ENCODE results near the gene ZNF814. TPM values are rescaled to one million over a fixed set of nuclear protein-coding genes. Genes with fewer than 3 reads are reported as not detected.
"Not testable (repeated sequence)": the region's sequence is repeated elsewhere in the genome, so short reads cannot be mapped to it uniquely, and the experiment has no call there.

The ZNF814 gene
- total RNA-seq, 1 experiment from 2014 or later, result 11.1 TPM

DNA sequence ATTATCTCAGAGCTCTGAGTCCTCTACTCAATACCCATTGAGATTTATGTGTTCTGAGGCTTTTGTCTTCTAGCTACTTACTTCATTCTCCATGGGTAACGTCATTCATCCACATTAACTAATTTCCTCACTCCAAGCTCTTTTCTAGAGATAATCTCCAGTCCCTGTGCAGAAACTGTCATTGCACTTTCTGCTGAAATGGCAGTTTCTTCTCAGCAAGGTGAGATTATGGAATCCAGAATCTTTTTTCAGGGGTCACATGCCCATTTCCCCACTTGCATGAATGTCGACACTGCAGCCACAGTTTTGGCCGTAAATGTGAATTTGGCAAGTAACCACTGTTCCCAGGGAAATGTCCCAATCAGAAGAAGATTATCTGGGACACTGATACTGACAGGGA is 26.5 kb downstream of the ZNF814 start:
- not testable (repeated sequence) for DNase-seq (ENCODE audit: low spot score)

DNA sequence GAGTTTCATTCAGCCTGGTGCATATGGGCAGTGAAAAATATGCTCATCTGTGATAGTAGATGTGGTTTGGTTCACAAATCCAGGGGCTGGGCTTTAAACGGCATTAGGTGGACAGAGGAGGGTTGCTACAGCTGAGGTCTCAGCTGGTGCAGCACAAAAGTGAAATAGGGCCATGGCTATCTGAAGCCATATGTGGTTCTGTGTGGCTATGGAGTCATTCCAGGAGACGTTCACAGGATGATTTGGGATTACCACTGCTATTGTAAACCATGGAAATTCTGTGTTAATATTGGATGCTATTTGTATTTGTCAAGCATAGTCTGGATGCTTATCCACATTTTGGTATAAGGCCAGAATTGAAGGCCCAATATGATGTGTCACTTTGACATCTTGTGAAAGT is 34.7 kb downstream of the ZNF814 start:
- DNase-seq (ENCODE audit: low spot score), result not testable (repeated sequence)

- not testable (repeated sequence) for DNase-seq (ENCODE audit: low spot score)
Observed at GRCh38 chr19:57851812-57852603, 36.8 kb downstream of the ZNF814 start.

- peak; percentile 97 for DNase-seq (ENCODE audit: low spot score)
Observed at GRCh38 chr19:57850553-57851017, 38.3 kb downstream of the ZNF814 start.

GRCh38 chr19:57849666-57850473 is 39.0 kb downstream of the ZNF814 start, which contains the start of gene ZNF587:
Gene ZNF587, plus strand, starts transcription at chr19:57849859. Its CDS starts 180 bp downstream, at chr19:57850039.
- peak; percentile 95 for DNase-seq (ENCODE audit: low spot score)

DNA sequence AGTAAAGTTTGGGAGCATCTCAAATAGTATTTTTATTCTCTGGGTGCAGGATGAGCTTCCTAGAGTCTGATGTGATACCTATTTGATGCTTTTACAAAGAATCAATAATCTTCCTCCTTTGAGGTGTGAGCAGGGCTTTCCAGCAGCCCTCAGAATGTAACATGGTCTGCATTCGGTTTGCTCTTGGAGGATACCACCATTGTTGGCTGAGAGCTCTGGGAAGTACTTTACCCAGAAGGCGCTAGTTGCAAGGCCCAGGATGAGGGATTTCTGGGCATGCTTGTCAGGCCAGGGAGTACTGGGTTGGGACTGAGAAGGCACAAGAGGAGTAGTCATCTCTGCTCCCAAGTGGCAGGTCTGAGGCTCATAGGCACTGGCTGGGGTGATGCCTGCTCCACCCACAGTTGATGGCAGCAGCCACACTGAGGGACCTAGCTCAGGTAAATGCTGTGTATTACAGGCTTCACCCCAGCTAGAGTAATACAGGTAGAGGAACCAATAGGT is 39.6 kb downstream of the ZNF814 start:
- DNase-seq (ENCODE audit: low spot score), result not testable (repeated sequence)

DNA sequence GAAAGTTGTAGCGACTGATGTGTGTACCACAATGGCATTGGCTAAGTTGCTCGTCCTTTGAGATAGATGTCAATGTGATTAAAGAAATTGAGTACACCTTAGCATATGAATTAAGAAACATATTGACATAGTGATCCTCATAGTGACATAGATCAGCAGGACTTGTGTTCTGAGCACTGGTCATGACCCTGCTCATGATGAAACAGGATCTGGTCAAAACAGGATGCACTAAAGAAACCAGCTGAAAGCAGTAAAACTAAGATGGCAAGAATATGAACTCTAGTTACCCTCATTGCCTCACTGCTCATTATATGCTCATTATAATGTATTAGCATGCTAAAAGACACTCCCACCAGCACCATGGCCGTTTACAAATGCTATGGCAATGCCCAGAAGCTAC is 41.7 kb downstream of the ZNF814 start:
- DNase-seq (ENCODE audit: low spot score), result not testable (repeated sequence)

GRCh38 chr19:57841122-57841763 is 47.6 kb downstream of the ZNF814 start:
- no peak for DNase-seq (ENCODE audit: low spot score)

DNA sequence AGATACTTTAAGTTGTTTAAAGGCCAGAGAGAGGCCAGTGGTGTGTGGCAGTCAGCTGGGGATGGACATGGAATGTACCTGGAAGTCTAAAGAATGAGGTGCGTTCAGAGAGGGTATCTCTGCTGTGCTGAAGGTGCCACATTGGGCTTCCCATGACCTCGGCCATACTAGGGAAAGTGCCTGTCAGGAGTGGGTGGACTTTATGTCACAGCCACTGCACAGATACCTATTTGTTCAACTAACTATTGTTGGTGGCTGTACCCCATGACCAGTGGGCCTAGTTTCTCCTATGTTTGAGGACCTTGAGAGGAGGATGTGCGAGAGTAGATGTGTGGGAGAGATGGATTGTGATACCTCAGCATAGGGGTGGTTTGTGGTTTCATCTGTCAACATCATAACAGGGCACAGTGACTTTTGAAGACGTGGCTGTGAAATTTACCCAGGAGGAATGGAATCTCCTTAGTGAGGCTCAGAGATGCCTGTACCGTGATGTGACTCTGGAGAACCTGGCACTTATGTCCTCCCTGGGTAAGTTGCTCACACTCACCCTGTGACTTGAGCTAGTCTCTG is 50.1 kb downstream of the ZNF814 start:
- DNase-seq (ENCODE audit: low spot score), result not testable (repeated sequence)

DNA sequence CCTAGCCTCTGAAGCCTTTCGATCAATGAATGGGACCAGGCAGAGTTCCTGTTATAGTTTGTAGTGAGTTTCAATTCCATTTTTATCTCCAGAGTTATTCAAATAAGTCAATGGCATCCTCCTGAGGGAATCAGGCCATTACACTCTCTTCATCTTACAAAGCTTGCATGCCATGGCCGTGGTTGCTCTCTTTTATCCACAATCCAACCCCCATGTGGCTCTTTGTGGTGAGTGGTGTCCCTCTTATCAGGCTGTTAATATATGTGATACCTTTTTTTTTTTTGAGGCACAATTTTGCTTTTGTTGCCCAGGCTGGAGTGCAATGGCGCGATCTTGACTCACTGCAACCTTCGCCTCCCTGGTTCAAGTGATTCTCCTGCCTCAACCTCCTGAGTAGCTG is 51.8 kb downstream of the ZNF814 start:
- not testable (repeated sequence) for DNase-seq (ENCODE audit: low spot score)

GRCh38 chr19:57830071-57830602 is 58.7 kb downstream of the ZNF814 start, which contains the start of gene ZNF587B:
Gene ZNF587B, plus strand, starts transcription at chr19:57830299. Its CDS starts 230 bp downstream, at chr19:57830529.
- DNase-seq (ENCODE audit: low spot score), result peak; percentile 80

DNA sequence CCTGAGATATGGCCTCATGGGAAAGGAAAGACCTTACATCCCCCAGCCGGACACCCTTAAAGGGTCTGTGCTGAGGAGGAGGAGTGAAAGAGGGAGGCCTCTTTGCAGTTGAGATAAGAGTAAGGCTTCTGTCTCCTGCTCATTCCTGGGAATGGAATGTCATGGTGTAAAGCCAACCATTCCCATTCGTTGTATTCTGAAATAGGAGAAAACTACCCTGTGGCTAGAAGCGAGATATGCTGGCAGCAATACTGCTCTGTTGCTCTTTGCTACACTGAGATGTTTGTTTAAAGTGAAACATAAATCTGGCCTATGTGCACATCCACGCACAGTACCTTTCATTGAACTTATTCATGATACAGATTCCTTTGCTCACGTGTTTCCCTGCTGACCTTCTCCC is 59.5 kb downstream of the ZNF814 start:
- no peak for DNase-seq (ENCODE audit: low spot score)

GRCh38 chr19:57825511-57825910 is 63.3 kb downstream of the ZNF814 start:
- no peak for DNase-seq (ENCODE audit: low spot score)

- DNase-seq (ENCODE audit: low spot score), result not testable (repeated sequence)
Observed at GRCh38 chr19:57823608-57824007, 65.2 kb downstream of the ZNF814 start.

DNA sequence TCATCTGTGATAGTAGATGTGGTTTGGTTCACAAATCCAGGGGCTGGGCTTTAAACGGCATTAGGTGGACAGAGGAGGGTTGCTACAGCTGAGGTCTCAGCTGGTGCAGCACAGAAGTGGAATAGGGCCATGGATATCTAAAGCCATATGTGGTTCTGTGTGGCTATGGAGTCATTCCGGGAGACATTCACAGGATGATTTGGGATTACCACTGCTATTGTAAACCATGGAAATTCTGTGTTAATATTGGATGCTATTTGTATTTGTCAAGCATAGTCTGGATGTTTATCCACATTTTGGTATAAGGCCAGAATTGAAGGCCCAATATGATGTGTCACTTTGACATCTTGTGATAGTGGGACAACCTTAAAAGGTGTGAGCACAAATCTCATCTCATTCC is 65.7 kb downstream of the ZNF814 start:
- not testable (repeated sequence) for DNase-seq (ENCODE audit: low spot score)

DNA sequence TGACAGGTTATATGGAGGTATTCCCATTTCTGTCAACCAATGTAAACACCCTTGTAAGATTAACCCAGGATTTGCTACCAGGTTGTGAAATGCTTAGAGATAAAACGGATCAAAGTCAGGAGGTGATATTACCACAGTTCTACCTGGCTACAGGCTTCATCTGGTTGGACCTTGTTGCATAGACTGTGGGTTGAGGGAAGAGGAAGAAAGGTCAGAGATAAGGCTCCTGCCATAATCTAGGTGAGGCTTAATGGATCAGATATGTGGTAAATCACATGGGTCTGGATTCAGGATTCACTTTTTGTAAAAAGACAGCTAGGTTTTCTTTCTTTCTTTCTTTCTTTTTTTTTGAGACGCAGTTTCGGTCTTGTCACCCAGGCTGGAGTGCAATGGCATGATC is 67.3 kb downstream of the ZNF814 start:
- not testable (repeated sequence) for DNase-seq (ENCODE audit: low spot score)

- not testable (repeated sequence) for DNase-seq (ENCODE audit: low spot score)
Observed at GRCh38 chr19:57821095-57821494, 67.7 kb downstream of the ZNF814 start.

DNA sequence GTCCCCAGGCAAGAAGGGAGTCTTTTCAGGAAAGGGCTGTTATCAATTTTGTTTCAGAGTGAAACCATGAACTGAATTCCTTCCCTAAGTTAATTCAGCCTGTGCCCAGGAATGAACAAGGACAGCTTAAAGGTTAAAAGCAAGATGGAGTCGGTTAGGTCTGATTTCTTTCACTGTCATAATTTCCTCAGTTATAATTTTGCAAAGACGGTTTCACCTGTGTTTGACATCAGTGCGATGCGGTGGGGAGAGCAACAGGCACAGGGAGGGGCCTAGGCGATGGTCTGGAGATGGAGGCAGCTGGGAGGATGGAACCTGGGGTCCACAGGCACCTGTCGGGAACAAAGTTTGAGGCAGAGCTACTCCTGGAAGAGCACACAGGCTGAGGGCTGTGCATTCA is 68.2 kb downstream of the ZNF814 start:
- no peak for DNase-seq (ENCODE audit: low spot score)

- peak; percentile 97 for DNase-seq (ENCODE audit: low spot score)
Observed at GRCh38 chr19:57819475-57820148, 69.2 kb downstream of the ZNF814 start.

DNA sequence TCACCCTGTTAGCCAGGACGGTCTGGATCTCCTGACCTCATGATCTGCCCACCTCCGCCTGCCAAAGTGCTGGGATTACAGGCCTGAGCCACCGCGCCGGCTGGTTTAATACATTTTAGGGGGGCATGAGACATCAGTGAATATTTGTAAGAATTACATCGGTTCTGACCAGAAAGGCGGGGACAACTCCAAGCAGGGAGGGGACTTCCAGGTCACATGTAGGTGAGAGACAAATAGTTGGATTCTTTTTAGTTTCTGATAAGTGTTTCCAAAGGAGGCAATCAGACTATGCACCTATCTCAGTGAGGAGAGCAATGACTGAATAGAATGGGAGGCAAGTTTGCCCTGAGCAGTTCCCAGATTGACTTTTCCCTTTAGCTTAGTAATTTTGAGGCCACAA is 70.5 kb downstream of the ZNF814 start:
- no peak for DNase-seq (ENCODE audit: low spot score)

Data from HT-29 (cell line).